Stimulated activated naive CD8-positive, alpha-beta T cell treated with anti-CD3 and anti-CD28 coated beads, Interleukin-15, Interleukin-2, amounts not matched to agents 100 ng/mL and 50 ng/mL, for 24 hours (primary cell): Measurements from ENCODE around the gene RADIL.

Experiments
- H3K27ac Mint-ChIP-seq: one replicate; pipeline ENCODE4 v1.8.0; 2021; ENCODE audit warnings: mild to moderate bottlenecking, mixed read lengths
- H3K27me3 Mint-ChIP-seq: one replicate; pipeline ENCODE4 v1.8.0; 2021; ENCODE audit warnings: mixed read lengths
- H3K36me3 Mint-ChIP-seq: one replicate; pipeline ENCODE4 v1.8.0; 2021; ENCODE audit warnings: low read depth, mixed read lengths
- H3K4me1 Mint-ChIP-seq: one replicate; pipeline ENCODE4 v1.8.0; 2021; ENCODE audit warnings: low read depth, mixed read lengths
- H3K4me3 Mint-ChIP-seq: one replicate; pipeline ENCODE4 v1.8.0; 2021; ENCODE audit warnings: mild to moderate bottlenecking, mixed read lengths
- H3K9me3 Mint-ChIP-seq: one replicate; pipeline ENCODE4 v1.8.0; 2021; ENCODE audit warnings: mixed read lengths

The RADIL gene, protein sequence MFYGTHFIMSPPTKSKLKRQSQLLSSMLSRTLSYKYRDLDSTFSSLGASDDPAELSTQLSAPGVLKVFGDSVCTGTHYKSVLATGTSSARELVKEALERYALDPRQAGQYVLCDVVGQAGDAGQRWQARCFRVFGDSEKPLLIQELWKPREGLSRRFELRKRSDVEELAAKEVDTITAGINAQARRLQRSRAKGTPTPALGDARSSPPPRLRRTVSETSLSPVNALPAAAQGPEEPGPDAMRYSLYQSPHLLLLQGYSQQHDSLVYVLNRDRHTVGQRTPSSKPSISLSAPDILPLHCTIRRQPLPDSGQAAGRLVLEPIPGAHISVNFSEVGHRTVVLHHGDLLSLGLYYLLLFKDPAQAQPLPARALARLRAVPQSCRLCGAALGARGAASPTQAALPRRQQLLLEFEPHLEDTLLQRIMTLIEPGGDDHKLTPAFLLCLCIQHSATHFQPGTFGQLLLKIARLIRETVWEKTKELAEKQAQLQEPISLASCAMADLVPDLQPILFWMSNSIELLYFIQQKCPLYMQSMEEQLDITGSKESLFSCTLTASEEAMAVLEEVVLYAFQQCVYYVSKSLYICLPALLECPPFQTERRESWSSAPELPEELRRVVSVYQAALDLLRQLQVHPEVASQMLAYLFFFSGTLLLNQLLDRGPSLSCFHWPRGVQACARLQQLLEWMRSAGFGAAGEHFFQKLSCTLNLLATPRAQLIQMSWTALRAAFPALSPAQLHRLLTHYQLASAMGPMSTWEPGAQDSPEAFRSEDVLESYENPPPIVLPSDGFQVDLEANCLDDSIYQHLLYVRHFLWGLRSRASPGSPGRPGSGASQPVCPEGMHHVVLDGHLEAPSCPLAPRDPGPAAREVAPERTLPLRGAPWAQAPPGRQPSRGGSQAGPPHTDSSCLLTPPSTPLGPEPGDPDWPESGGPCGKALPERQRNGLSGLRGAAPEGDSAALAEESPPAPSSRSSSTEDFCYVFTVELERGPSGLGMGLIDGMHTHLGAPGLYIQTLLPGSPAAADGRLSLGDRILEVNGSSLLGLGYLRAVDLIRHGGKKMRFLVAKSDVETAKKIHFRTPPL

DNA sequence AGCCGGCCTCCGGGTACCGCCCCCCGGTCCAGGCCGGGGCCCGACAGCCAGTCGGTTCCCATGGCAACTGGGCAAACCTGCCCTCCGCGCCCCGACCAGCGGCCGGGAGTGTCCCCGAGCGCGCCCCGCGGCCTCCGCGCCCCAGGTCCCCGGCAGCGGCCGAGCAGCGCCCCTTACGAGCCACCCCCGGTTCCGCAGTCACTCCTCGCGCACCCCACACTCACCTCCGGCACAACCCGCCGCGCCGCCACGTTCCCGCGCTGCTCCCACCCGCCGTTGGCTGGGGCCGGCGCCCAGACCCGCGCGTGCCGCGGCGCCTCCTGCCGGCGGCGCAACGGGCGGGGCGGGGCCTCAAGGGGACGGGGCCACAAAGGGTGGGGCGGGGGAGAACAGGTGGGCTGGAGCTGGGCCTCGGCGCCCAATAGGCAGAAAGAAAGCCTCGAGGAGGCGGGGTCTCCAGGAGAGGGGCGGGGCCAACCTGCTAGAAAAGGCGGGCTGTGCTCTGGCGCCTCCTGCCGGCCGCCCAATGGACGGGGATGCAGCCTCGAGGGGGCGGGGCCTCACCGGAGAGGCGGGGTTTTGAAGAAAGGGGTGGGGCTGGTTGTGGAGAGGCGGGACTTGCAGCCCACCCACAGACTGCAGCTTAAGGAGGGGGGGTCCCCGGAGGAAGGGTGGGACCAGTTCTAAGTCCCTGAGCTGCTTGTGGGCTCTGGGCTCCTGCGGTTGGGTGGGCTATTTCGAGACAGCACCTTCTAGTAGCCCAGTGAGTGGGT, at the start of gene RADIL:
TSS of gene RADIL (minus strand) at position 345 of the 773 bp plus-strand sequence. CDS start 5,577 bp downstream, outside the sequence.
- H3K36me3 Mint-ChIP-seq = no peaks in the 10 kb centered on the region
- H3K27me3 Mint-ChIP-seq = peaks cover 33% of the 10 kb centered on the region
- H3K4me3 Mint-ChIP-seq = peak within 1 kb of the TSS; percentile 65
- H3K9me3 Mint-ChIP-seq = no peaks in the 10 kb centered on the region
- peaks cover 9% of the 10 kb centered on the region for H3K4me1 Mint-ChIP-seq
- H3K27ac Mint-ChIP-seq = no peak within 1 kb of the TSS

DNA sequence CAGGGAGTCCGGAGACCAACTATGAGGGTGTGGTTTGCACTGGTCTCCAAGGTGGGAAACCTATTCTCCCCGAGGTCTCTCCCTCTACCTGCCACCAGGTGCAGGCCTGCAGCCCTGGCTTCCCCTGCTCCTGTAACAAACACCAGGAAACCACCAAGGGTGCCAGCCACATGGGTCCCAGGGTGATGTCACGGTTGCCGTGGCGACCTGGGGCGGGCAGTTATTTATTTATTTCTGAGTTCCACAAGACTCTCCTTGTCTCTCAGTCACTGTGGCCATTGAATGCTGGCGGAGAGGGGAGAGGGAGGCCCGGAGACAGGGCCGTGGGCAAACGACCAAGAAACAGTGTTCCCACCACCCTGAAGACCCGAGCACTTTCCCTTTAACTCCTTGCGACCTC, 48.4 kb upstream of the RADIL start:
- H3K4me1 Mint-ChIP-seq = no peaks in the 10 kb centered on the region
- no peak overlapping the region for H3K4me3 Mint-ChIP-seq
- H3K27me3 Mint-ChIP-seq = peaks cover 4% of the 10 kb centered on the region
- no peak overlapping the region for H3K27ac Mint-ChIP-seq
- H3K36me3 Mint-ChIP-seq = no peaks in the 10 kb centered on the region
- H3K9me3 Mint-ChIP-seq = no peaks in the 10 kb centered on the region

DNA sequence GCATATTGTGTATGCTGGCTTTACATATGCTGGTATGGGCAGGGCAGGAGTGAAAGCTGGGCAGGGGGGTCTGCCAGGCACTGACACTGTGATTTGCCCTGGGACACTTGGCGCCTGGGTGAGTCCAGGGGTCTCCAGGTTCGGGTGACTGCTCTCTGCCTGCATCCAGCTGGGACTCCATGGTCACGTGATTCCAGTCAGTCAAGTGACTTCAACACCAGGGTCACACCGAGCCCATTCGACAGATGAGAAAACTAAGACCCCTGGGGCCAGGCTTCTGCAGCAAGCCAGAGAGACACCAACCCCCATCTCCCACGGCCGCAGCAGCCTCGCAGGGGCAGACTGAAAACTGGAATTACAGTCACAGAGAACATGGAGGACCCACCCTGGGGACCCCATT, 45.5 kb upstream of the RADIL start:
- no peak overlapping the region for H3K27ac Mint-ChIP-seq
- no peak overlapping the region for H3K4me3 Mint-ChIP-seq
- no peaks in the 10 kb centered on the region for H3K9me3 Mint-ChIP-seq
- no peaks in the 10 kb centered on the region for H3K36me3 Mint-ChIP-seq
- no peaks in the 10 kb centered on the region for H3K4me1 Mint-ChIP-seq
- H3K27me3 Mint-ChIP-seq = peaks cover 4% of the 10 kb centered on the region

DNA sequence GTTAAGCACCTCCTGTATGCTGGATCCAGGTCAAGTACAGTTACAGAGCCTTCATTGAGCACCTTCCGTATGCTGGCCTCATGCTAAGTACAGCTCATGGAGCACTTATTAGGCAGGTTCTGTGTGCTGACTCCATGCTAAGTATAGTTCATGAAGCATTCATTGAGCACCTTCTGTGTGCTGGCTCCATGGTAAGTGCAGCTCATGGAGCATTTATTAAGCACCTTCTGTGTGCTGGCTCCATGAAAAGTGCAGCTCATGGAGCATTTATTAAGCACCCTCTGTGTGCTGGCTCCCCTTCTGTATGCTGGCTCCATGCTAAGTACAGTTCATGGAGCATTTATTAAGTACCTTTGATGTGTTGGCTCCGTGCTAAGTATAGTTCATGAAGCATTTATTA, 44.9 kb upstream of the RADIL start:
- Mint-ChIP-seq H3K36me3 (no peaks in the 10 kb centered on the region), H3K27ac (no peak overlapping the region), H3K4me3 (no peak overlapping the region), H3K4me1 (no peaks in the 10 kb centered on the region), H3K9me3 (no peaks in the 10 kb centered on the region), H3K27me3 (peaks cover 4% of the 10 kb centered on the region)

DNA sequence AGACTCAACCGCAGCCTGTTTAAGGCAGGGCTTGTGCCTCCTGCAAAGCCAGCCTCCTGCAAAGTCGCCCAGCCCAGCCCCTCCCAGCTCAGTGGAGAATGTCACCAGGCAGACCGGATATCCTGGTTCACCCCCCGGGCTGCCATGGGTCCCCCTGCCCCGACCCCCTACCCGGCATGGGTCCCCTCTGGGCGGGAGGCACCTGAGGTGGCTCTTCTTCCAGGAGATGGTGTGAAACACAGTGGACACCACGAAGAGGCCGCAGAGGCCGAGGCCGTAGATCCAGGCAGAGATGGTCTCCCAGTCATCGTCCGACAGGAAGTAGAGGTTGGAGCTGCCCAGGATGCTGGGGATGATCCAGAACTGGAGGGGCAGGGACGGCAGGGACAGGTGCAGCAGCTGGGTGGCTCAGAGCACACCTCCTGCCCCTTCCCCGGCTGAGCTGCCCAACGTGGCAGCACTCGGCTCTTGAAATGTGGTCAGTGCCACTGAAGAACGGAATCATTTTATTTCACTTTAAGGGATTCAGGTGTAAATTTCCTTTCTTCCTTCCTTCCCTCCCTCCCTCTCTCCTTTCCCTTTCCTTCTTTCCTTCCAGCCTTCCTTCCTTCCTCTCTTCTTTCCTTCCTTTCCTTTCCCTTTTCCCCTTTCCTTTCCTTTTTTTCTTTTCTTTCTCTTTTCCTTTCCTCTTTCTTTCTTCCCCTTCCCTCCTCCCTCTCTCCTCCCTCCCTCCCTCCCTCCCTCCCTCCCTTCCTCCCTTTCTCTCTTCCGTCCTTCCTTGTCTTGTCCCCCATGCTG, 36.7 kb upstream of the RADIL start:
- H3K27ac Mint-ChIP-seq = no peak overlapping the region
- H3K36me3 Mint-ChIP-seq = no peaks in the 10 kb centered on the region
- H3K27me3 Mint-ChIP-seq = no peaks in the 10 kb centered on the region
- H3K9me3 Mint-ChIP-seq = no peaks in the 10 kb centered on the region
- no peaks in the 10 kb centered on the region for H3K4me1 Mint-ChIP-seq
- no peak overlapping the region for H3K4me3 Mint-ChIP-seq

DNA sequence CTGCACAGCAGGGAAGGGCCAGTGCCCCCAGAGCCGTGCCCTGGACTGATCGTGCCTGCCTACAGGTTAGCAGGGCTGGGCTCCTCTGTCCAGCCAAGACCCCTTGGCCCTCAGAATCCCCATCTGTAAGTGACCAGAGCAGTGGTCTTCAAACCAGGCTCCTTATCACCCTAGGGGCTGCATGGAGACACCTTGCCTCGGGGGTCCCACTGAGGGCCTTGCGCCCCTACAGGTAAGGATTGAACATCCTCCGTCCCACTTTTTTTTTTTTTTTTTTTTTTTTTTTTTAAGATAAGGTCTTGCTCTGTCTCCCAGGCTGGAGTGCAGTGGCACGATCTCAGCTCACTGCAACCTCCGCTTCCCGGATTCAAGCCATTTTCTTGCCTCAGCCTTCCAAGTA, 32.6 kb upstream of the RADIL start:
- Mint-ChIP-seq H3K4me1 (no peaks in the 10 kb centered on the region), H3K36me3 (no peaks in the 10 kb centered on the region), H3K27ac (no peak overlapping the region), H3K27me3 (peaks cover 5% of the 10 kb centered on the region), H3K4me3 (no peak overlapping the region), H3K9me3 (no peaks in the 10 kb centered on the region)

DNA sequence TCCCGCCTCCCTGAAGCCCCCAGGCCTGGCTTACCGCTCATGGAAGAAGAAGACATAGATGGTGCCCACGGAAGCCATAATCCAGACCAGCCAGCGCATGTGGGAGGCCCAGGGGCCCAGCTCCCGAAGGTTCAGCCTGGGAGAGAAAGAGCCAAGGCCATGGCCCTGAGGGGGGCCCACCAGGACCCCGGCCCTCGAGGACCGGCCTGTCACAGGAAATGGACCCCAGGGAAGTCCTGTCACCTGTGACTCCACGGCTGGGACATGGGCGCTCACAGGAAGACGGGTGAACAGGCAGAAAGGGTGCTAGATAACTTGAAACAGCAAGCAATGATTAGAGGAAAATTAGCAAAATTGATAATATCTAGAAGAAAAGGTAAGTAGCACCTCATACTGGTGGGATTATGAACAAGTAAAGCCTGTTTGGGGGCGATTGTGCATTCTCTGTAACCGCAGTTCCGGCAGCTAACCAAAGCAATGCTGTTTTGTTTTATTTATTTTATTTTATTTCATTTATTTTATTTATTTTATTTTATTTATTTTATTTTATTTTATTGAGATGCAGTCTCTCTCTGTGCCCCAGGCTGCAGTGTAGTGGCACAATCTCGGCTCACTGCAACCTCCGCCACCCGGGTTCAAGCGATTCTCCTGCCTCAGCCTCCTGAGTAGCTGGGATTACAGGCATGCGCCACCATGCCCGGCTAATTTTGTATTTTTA, 27.8 kb upstream of the RADIL start:
- no peaks in the 10 kb centered on the region for H3K36me3 Mint-ChIP-seq
- H3K27ac Mint-ChIP-seq = no peak overlapping the region
- no peak overlapping the region for H3K4me3 Mint-ChIP-seq
- no peaks in the 10 kb centered on the region for H3K9me3 Mint-ChIP-seq
- H3K4me1 Mint-ChIP-seq = no peaks in the 10 kb centered on the region
- peaks cover 5% of the 10 kb centered on the region for H3K27me3 Mint-ChIP-seq

DNA sequence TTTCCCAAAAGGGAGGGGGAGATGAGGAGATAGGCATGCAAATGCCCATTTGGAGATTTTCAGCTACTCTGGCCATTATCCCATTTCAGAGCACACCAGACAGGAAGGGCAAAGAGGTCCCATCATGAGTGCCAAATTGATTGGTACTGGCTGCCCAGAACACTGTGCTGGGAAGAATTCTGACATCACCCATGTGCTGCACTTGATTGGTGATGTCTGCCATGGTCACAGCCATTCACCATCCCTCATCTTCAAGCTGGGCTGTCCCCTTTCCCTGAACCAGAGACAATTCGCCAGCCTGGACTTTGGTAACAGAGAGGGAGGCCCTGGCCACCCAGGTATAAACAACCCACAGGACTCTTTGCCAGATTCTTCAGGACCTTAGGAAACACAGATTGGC, 23.2 kb upstream of the RADIL start:
- no peaks in the 10 kb centered on the region for H3K4me1 Mint-ChIP-seq
- no peak overlapping the region for H3K4me3 Mint-ChIP-seq
- no peaks in the 10 kb centered on the region for H3K36me3 Mint-ChIP-seq
- H3K27ac Mint-ChIP-seq = no peak overlapping the region
- no peaks in the 10 kb centered on the region for H3K27me3 Mint-ChIP-seq
- no peaks in the 10 kb centered on the region for H3K9me3 Mint-ChIP-seq

DNA sequence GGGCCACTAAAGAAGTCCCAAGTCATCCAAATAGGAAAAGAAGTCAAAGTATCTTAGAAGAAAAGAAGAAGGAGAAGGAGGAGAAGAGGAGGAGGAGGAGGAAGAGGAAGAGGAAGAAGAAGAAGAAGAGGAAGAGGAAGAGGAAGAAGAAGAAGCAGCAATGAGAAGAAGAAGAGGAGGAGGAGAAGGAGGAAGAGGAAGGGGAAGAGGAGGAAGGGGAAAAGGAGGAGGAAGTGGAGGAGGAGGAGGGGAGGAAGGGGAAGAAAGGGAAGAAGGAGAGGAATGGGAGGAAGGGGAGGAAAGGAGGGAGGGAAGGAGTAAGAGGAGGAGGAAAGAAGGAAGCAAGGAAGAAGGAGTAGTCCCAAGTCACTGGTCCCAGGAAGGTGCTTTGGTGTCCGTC, 21.7 kb upstream of the RADIL start:
- H3K4me3 Mint-ChIP-seq = no peak overlapping the region
- no peaks in the 10 kb centered on the region for H3K9me3 Mint-ChIP-seq
- H3K4me1 Mint-ChIP-seq = no peaks in the 10 kb centered on the region
- H3K27me3 Mint-ChIP-seq = no peaks in the 10 kb centered on the region
- no peak overlapping the region for H3K27ac Mint-ChIP-seq
- no peaks in the 10 kb centered on the region for H3K36me3 Mint-ChIP-seq

DNA sequence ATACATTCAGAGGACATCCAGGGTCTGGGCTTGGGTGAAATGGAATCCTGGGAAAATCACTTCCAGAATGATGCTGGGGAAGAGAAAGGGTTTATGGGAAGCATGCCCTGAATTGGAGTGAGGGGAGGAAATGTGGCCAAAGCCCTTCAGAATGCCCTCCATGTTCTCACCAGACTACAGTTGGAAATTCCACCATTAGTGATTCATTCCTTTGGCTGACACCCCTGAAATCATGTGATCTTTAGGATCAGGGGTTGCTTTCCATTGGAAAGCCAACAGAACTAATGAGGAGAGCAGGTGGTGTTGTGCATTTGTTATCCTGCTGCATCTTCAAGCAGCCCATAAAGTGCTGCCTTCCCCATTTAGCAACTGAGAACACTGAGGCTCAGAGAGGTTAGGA, 20.8 kb upstream of the RADIL start:
- Mint-ChIP-seq H3K27me3 (no peaks in the 10 kb centered on the region), H3K4me3 (no peak overlapping the region), H3K36me3 (no peaks in the 10 kb centered on the region), H3K9me3 (no peaks in the 10 kb centered on the region), H3K27ac (no peak overlapping the region), H3K4me1 (no peaks in the 10 kb centered on the region)

DNA sequence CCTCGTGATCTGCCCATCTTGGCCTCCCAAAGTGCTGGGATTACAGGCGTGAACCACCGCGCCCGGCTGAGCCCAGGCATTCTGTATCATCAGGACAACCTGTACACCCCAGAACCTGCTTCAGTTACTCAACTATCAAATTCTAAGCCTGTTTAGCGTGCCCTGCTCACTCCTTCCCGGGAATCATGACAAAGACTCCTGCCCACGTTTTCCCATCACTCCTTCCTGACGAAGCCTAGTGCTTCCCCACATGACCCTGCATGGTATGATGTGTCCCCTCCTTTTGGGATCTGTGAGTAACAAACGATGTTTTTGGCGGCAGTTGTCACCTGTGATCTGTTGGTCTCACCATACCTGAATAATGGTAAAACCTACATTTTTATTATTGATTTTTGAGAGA, 12.2 kb upstream of the RADIL start:
- Mint-ChIP-seq H3K4me1 (no peaks in the 10 kb centered on the region), H3K27ac (no peak overlapping the region), H3K36me3 (no peaks in the 10 kb centered on the region), H3K4me3 (no peak overlapping the region), H3K27me3 (peaks cover 4% of the 10 kb centered on the region), H3K9me3 (peaks cover 4% of the 10 kb centered on the region)

DNA sequence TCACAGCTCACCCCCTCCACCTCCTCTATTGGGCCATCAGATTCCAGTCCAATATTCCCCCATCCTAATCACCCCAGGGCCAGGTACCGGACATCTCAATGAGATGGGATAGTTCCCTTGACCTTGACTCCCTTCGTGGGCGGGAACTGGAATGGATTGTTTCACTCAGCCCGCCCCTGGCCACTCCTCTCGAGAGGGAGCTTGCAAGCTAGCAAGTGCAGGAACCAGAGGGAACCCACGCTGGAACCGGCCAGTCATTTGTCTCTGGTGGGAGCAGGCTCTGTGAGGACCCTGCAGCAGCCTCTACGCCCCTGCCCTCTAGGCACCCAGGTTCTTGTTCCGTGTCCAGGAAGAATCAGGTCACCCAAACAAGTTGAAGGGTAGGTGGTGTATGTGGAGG, 11.0 kb upstream of the RADIL start:
- Mint-ChIP-seq H3K9me3 (peaks cover 4% of the 10 kb centered on the region), H3K27me3 (peaks cover 9% of the 10 kb centered on the region), H3K4me1 (no peaks in the 10 kb centered on the region), H3K4me3 (no peak overlapping the region), H3K27ac (no peak overlapping the region), H3K36me3 (no peaks in the 10 kb centered on the region)

DNA sequence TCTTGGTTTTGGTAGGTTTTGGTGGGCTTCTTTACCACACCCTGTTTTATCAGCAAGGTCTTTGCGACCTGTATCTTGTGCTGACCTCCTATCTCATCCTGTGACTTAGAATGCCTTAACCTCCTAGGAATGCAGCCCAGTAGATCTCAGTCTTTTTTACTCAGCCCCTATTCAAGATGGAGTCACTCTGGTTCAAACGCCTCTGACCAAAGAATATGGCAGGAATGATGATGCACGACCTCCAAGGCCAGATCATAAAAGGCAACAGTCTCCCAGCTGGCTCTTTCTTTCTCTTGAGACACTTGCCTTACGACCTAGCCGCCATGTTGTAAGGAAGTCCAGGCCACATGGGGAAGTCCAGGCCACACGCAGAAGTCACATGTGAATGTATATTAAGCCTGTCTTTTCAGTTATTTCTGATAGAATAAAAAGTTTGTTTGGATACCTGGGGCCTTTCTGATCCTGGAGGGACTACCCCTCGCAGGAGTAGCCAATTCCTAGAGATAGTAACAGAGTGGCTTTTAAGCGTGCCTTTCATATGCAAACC, 10.5 kb upstream of the RADIL start:
- H3K9me3 Mint-ChIP-seq = peaks cover 4% of the 10 kb centered on the region
- H3K36me3 Mint-ChIP-seq = no peaks in the 10 kb centered on the region
- peaks cover 9% of the 10 kb centered on the region for H3K27me3 Mint-ChIP-seq
- H3K27ac Mint-ChIP-seq = no peak overlapping the region
- H3K4me1 Mint-ChIP-seq = no peaks in the 10 kb centered on the region
- H3K4me3 Mint-ChIP-seq = no peak overlapping the region
